ENCODE results near the gene TMEM45A.
A peak's percentile ranks its signal among the peaks of the same experiment; 100 is the strongest.
"Not testable (repeated sequence)": the region's sequence is repeated elsewhere in the genome, so short reads cannot be mapped to it uniquely, and the experiment has no call there.

The TMEM45A gene

GRCh38 chr3:100483529-100483928 is 8.9 kb upstream of the TMEM45A start:
- DNase-seq (ENCODE audit: low read depth, low spot score): no peak

- no peak for DNase-seq (ENCODE audit: low read depth, low spot score)
Measured at GRCh38 chr3:100486808-100487207, 5.6 kb upstream of the TMEM45A start.

GRCh38 chr3:100489118-100489517 is 3.3 kb upstream of the TMEM45A start:
- DNase-seq (ENCODE audit: low read depth, low spot score): no peak

GRCh38 chr3:100496711-100497261 is 4.4 kb downstream of the TMEM45A start:
- peak; percentile 57 for DNase-seq (ENCODE audit: low read depth, low spot score)

GRCh38 chr3:100499651-100500050 is 7.2 kb downstream of the TMEM45A start:
- DNase-seq (ENCODE audit: low read depth, low spot score): no peak

GRCh38 chr3:100500320-100500880 is 8.0 kb downstream of the TMEM45A start:
- DNase-seq (ENCODE audit: low read depth, low spot score): no peak

GRCh38 chr3:100503448-100503847 is 11.0 kb downstream of the TMEM45A start:
- DNase-seq (ENCODE audit: low read depth, low spot score): no peak

GRCh38 chr3:100506355-100506754 is 13.9 kb downstream of the TMEM45A start:
- peak; percentile 59 for DNase-seq (ENCODE audit: low read depth, low spot score)

GRCh38 chr3:100509818-100510217 is 17.4 kb downstream of the TMEM45A start:
- DNase-seq (ENCODE audit: low read depth, low spot score): not testable (repeated sequence)

GRCh38 chr3:100516232-100516631 is 23.8 kb downstream of the TMEM45A start:
- DNase-seq (ENCODE audit: low read depth, low spot score): no peak

GRCh38 chr3:100516838-100517237 is 24.4 kb downstream of the TMEM45A start:
- DNase-seq (ENCODE audit: low read depth, low spot score): peak; percentile 11

GRCh38 chr3:100517276-100517675 is 24.9 kb downstream of the TMEM45A start:
- DNase-seq (ENCODE audit: low read depth, low spot score): no peak

GRCh38 chr3:100518244-100518643 is 25.8 kb downstream of the TMEM45A start:
- DNase-seq (ENCODE audit: low read depth, low spot score): no peak

- no peak for DNase-seq (ENCODE audit: low read depth, low spot score)
Measured at GRCh38 chr3:100518983-100519382, 26.6 kb downstream of the TMEM45A start.

- DNase-seq (ENCODE audit: low read depth, low spot score): no peak
Measured at GRCh38 chr3:100521439-100521845, 29.0 kb downstream of the TMEM45A start.

GRCh38 chr3:100522125-100522524 is 29.7 kb downstream of the TMEM45A start:
- no peak for DNase-seq (ENCODE audit: low read depth, low spot score)

- no peak for DNase-seq (ENCODE audit: low read depth, low spot score)
Measured at GRCh38 chr3:100523050-100523760, 30.8 kb downstream of the TMEM45A start.

GRCh38 chr3:100525753-100526612 is 33.6 kb downstream of the TMEM45A start:
- DNase-seq (ENCODE audit: low read depth, low spot score): peak; percentile 74

GRCh38 chr3:100526613-100527346 is 34.4 kb downstream of the TMEM45A start:
- no peak for DNase-seq (ENCODE audit: low read depth, low spot score)

GRCh38 chr3:100527347-100527735 is 34.9 kb downstream of the TMEM45A start:
- no peak for DNase-seq (ENCODE audit: low read depth, low spot score)

- DNase-seq (ENCODE audit: low read depth, low spot score): no peak
Measured at GRCh38 chr3:100531093-100531492, 38.7 kb downstream of the TMEM45A start.

- DNase-seq (ENCODE audit: low read depth, low spot score): no peak
Measured at GRCh38 chr3:100532411-100532810, 40.0 kb downstream of the TMEM45A start.
